T1000 (cell line): ENCODE data around the gene MARVELD3.
"Not testable (repeated sequence)": the region's sequence is repeated elsewhere in the genome, so short reads cannot be mapped to it uniquely, and the experiment has no call there.

Source experiments
- DNase-seq: peaks from one replicate; lab custom pipeline; 2025; ENCODE audit warnings: mixed read lengths; lab: John Stamatoyannopoulos, UW

Gene MARVELD3

GRCh38 chr16:71626018-71626857 is at the start of gene MARVELD3:
Gene MARVELD3, plus strand, starts transcription at chr16:71626184. Its CDS starts 46 bp downstream, at chr16:71626230.
- DNase-seq, result no peak

- DNase-seq, result no peak
These were observed 49.0 kb upstream of the MARVELD3 start, which contains the start of gene TAT for GRCh38 chr16:71576971-71577370. Gene TAT, minus strand, starts transcription at chr16:71577092. Its CDS starts 677 bp downstream, at chr16:71576415.

- not testable (repeated sequence) for DNase-seq
These were observed 43.5 kb upstream of the MARVELD3 start for GRCh38 chr16:71582553-71582848.

- DNase-seq, result no peak
These were observed 41.3 kb upstream of the MARVELD3 start for GRCh38 chr16:71584543-71585317.

GRCh38 chr16:71585318-71585703 is 40.7 kb upstream of the MARVELD3 start:
- DNase-seq, result no peak

GRCh38 chr16:71589334-71589733 is 36.6 kb upstream of the MARVELD3 start:
- DNase-seq, result not testable (repeated sequence)

GRCh38 chr16:71590071-71590470 is 35.9 kb upstream of the MARVELD3 start:
- not testable (repeated sequence) for DNase-seq

- no peak for DNase-seq
These were observed 35.4 kb upstream of the MARVELD3 start for GRCh38 chr16:71590584-71590983.

- DNase-seq, result no peak
These were observed 34.1 kb upstream of the MARVELD3 start for GRCh38 chr16:71591917-71592316.

- DNase-seq, result no peak
These were observed 32.7 kb upstream of the MARVELD3 start for GRCh38 chr16:71593048-71593999.

- no peak for DNase-seq
These were observed 31.9 kb upstream of the MARVELD3 start for GRCh38 chr16:71594000-71594646.

GRCh38 chr16:71595340-71595826 is 30.6 kb upstream of the MARVELD3 start:
- DNase-seq, result not testable (repeated sequence)

GRCh38 chr16:71598426-71598825 is 27.6 kb upstream of the MARVELD3 start:
- not testable (repeated sequence) for DNase-seq

- no peak for DNase-seq
These were observed 25.2 kb upstream of the MARVELD3 start for GRCh38 chr16:71600822-71601221.

GRCh38 chr16:71609066-71609465 is 16.9 kb upstream of the MARVELD3 start:
- DNase-seq, result no peak

GRCh38 chr16:71610447-71610846 is 15.5 kb upstream of the MARVELD3 start:
- no peak for DNase-seq

GRCh38 chr16:71610936-71611871 is 14.8 kb upstream of the MARVELD3 start:
- DNase-seq, result no peak

GRCh38 chr16:71614956-71615355 is 11.0 kb upstream of the MARVELD3 start:
- DNase-seq, result not testable (repeated sequence)

- no peak for DNase-seq
These were observed 7.6 kb upstream of the MARVELD3 start for GRCh38 chr16:71618429-71618828.

GRCh38 chr16:71622088-71622487 is 3.9 kb upstream of the MARVELD3 start:
- no peak for DNase-seq
